Stimulated activated CD4-positive, alpha-beta T cell treated with anti-CD3 and anti-CD28 coated beads, Interleukin-15, amount 100 ng/mL, for 1 hour (primary cell): ENCODE data around the gene CCND1.

Experiments used
- DNase-seq, 2 donors: peaks; one replicate each; pipeline ENCODE4 v3.0.0-alpha.2; 2020; ENCODE audit warnings: low read depth in 1 of 2, low spot score in 1 of 2

CCND1 gene

DNA sequence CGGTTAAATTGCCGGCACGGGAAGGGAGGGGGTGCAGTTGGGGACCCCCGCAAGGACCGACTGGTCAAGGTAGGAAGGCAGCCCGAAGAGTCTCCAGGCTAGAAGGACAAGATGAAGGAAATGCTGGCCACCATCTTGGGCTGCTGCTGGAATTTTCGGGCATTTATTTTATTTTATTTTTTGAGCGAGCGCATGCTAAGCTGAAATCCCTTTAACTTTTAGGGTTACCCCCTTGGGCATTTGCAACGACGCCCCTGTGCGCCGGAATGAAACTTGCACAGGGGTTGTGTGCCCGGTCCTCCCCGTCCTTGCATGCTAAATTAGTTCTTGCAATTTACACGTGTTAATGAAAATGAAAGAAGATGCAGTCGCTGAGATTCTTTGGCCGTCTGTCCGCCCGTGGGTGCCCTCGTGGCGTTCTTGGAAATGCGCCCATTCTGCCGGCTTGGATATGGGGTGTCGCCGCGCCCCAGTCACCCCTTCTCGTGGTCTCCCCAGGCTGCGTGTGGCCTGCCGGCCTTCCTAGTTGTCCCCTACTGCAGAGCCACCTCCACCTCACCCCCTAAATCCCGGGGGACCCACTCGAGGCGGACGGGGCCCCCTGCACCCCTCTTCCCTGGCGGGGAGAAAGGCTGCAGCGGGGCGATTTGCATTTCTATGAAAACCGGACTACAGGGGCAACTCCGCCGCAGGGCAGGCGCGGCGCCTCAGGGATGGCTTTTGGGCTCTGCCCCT lies 529 bp upstream of the CCND1 start:
- DNase-seq: no peak

- DNase-seq: no peak
Measured at GRCh38 chr11:69641681-69642548, 959 bp downstream of the CCND1 start.

DNA sequence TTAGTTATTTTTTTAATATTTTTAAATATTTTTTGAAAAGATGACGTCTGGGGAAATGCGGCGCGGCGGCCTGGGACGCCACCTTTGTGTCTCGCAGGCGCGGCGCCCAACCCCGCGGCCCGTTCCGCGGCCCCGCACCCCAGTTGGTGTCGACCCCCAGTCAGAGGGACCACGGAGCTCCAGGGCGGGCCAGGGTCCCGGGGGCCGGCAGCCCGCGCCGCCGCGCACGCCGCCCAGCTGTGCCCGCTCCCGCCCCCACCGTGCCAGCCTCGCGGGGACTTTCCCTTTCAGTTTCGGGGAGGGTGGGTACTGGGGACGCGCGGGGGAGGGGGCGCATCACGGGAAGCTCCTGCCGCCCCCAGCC lies 1.6 kb downstream of the CCND1 start:
- peak in 1 of 2 donors; percentile 53 for DNase-seq

GRCh38 chr11:69642913-69643632 lies 2.1 kb downstream of the CCND1 start:
- peak; percentile 58 to 79 for DNase-seq

DNA sequence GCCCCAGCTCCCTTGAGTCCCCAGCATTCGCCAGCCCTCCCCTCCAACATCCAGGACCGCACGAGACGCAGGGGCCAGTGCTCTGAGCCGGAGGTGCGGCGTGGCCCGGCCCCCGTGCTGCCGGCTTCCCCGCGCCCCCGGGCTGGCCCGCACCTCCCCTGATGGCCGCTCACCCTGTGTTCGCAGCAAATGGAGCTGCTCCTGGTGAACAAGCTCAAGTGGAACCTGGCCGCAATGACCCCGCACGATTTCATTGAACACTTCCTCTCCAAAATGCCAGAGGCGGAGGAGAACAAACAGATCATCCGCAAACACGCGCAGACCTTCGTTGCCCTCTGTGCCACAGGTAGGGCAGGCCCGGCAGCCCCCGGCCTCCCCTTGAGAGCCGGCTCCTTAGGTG lies 2.7 kb downstream of the CCND1 start:
- no peak for DNase-seq

DNA sequence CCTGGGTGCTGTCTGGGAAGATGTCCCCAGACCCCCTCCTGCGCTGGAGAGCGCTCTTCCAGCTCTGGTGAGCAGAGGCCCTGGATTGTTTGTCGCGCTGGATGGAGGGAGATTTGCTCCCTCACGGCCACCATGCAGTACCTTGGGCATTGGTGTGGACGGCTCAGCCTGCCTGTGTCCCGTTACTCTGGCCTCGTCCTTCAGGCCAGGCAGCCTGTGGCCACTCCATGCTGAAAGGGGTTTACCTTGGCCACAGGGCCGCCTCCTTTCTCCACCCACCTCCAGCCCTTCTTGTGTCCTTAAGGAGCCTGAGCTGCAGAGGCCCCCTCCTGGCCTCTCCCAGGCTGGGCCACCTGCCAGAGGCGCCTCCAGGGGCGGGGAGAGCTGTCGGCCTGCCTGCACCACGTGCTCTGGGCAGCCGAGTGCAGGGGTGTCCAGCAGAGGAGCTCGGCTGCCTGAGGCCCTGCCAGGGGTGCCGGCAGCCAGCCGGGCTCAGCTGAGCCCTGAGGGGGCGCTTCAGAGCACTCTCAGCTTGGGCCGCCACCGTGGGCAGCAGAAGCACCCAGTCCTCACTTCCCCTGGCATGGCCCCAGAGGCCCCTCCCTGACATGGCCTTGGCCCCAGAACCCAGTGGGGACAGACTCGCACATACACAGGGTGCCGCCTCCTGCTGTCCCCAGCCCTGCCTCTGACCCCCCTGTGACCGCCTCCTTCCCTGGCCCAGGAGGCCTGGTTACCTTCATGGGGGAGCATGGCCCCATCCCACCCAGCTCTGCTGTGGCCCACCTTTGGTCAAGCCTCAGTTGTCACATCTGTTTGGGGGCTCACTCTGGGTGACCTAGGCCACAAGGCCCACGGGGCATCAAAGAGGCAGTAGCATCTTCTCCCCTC lies 3.4 kb downstream of the CCND1 start:
- no peak for DNase-seq

DNA sequence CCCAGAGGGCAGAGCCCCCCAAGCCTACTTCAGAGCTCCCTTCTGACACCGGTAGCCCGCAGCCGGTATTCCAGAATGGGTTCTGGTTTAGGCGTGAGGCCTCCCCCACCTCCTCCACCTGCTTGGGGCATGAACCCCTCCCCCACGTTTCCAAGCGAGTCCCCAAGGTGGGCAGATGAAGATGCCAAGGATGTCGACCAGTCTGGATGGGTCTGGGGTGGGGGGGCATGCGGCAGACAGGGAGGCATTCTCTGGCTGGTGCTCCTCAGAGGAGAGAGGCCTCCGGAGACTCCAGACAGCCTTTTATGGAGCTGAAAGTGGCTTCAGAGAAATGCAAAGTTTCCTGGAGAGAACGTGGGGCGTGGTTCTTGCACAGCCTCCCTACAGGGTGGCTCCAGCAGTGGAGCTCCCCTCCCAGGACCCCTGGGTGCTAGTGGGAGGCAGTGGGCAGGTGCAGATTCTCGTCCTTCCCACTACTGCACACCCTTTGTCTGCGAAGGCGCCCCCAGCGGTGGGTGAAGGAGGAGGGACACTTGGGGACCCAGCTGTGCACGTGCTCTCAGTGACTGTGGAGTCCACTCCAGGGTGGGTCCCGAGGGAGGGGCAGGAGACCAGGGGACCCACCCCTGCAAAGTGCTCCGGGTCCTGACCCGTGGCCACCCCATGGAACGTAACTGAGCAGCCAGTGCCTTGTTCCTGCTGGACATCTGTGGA lies 4.2 kb downstream of the CCND1 start:
- DNase-seq: no peak

DNA sequence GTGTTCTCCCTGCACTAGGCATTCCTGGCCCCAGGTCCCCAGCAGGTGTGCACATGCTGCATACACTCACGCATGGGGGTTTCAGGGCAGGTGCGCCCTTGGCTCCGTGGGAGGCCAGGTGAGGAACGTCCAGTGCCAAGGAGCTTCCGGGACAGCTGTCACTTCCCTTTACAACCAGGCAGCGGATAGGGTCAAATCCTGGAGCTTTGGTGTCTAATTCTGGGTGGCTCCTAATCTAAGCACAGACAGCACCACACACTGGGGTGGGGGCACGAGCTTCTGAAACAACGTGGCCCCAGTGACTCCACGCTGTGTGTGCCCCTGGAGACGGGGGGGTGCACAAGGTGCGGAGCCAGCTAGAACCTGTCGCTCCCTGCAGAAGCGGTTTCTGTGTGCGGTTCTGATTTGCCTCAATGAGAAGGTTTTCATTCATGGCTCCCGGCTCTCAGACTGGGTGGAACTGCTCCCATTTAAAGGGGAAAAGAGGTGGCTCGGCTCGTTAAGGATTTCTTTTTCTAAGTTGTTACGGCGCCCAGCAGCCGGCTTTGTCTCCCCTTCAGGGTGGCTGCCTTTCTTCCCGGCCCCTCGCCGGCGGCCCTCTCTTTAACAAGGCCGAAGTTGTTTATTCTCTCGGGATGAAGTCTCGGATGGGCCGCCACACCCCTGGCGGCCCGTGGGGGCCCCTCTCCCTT lies 5.0 kb downstream of the CCND1 start:
- no peak for DNase-seq

DNA sequence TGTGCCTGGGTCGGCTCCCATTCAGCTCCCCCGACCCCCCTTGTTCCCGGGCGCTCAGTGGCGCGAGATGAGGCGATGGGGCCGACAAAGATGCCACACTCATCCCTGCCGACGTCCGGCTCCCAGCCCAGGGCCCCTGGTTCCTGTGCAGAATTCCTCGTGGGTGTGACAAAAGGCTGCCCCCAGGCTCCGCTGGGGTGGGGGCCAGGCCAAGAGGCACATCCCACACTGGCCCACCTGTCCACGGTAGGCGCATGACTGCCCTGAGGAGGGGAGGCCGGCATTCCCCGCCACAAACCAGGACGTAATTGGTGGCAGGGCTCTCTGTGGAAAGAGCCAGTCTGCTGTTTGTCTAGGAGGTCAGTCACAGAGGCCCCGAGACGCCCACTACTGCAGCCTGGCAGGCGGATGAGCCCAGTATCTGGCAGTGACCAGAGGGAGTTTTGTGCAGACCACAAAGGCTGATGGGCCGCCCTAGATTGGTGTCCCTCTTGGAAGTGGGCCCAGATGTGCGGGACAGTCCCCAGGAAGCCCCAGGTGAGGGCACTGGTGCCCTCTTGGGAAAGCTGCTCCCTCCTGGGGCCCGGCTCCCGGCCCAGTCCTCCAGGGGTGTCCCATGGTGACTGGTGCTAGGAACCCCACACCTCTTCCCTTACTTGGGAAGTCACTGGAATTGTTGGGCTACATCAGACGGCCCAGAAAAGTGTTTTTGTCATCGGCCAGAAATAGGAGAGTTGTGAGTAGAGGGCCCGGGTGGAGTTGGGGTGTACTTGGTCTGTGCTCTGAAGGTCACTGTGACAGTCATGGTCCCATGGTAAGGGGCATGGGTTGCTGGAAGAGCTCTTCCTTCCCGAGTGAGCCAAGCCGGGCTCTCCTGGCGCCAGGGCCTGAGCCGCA lies 5.8 kb downstream of the CCND1 start:
- no peak for DNase-seq

DNA sequence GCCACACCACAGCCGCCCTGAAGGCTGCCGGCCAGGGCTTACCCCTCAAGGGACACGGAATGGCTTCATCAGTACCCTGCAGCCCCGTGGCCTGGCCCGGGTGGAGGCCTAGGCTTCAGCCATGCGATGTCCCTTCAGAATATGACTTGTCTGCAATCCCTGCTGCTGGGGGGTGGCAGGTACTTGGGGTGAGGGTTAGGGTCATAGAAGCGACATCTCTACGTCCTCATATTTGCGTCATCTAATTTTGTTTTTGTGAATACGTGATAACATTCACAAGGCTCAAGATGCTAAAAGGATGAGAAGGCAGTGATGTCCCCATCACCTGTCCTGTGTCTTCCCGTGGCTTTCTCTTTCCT lies 6.4 kb downstream of the CCND1 start:
- DNase-seq: no peak

DNA sequence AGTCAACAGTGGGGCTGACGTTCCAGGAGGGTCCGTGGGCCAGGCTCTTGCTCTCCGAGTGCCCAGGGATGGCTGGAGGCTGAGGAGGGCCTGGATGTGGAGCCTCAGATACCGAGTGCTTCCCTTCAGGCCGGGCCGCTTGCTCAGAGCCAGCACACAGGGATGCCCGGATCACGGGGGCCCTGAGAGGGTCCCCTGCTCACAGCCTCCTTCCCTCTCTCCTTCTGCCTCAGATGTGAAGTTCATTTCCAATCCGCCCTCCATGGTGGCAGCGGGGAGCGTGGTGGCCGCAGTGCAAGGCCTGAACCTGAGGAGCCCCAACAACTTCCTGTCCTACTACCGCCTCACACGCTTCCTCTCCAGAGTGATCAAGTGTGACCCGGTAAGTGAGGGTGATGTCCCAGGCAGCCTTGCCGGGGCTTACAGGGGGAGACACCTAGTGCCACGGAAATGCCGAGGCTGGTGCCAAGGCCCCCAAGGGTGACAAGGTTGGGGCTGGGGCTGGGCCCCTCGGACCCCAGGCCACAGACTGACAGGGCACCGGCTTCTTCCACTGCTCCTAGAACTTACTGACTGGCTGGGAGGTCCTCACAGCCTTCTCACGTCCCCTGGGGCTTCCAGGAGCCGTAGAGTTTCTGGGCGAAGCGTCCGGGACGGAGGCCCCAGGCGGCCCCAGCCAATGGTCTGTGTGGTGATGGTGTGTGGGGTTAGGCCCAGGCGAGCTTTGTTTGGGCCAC lies 7.0 kb downstream of the CCND1 start:
- DNase-seq: no peak

DNA sequence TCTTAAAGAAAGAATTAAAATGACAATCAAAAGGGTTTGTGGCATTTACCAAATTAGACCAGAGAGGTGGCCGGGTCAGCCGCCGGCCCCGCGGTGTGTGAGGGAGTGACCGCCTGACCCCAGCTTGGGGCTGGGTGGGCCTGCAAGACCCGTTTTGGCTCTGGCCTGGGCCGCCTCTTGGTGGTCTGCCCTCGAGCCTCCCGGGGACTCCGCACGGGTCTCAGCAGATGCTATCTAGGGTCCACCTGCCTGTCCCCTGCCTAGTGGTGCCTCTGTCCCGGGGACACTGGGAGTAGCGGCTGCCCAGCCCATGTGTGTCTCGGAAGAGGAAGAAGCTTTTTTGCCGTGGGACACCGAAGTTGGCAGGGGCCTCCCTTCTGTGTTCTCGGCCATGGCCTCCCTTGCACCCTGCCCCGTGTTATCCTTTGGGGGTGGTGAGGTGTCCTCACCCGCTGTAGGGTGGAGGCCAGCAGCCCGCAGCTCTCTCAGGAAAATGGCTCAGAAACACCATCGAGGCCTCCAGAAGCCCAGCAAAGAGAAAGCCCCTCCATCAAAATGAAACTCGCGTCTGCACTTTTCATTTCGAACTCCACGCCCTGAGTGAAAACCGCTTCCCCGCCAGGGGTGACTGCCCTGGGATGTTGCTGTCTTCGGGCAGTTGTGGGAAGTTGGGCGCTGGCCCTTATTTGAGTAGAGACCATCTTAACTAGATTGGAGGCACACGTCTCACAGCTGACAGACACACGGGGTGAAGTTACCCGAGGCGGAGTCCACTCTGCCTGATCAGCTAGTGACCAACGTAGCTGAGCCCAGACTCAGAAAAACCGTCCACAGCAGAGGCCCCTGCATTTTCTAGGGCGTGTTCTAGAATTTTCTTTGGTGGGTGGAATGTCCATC lies 8.0 kb downstream of the CCND1 start:
- DNase-seq: no peak

DNA sequence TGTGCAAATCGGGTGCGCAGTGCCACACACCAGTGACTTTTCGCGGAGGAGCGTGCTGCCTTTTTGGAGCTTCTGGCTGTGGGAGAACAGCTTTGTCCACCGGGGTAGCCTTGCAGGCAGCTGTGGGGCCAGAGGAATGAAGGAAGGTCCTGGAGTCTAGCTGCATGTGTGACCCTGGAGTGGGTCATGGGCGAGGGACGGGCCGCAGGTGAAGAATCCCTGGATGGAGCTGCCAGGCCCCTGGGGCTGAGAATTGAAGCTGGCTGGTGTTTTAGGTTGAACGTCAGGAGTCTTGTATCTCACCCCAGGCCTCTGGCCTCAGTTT lies 8.6 kb downstream of the CCND1 start:
- DNase-seq: no peak

DNA sequence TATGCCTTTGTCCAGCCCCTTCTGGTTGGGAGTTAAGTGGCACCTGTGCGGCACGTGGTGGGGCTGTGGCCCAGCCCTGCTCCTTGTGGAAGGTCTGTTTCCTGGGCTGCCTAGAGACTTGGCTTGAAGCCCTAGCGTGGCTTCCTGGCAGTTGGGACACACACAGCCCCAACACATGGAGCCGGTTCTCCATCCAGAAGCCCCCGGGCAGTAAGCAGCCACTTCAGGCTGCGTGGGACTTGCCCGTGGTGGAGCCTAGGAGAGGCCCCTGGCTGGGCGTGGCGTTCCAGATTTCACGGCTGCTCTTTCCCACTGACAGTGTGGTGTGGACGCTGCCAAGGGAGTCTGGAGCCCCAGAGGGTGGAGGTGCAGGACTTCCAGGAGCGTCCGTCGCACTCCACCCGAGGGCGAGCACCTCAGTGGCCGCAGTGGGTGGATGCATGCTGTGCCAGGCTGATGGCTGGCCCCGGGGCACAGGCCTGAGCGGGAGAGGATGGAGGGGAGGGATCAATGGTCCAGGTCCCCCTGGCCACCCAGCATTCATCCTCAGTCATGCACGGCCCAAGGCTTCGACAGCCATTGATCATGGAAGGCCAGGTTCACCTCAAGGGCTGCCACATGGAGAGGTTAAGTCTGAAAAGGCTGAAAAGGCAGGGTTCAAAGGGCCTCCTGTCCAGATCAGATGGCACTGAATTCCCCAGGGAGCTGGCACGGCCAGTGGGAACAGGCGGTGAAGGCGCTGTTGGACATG lies 9.3 kb downstream of the CCND1 start:
- DNase-seq: no peak

- DNase-seq: no peak
Measured at GRCh38 chr11:69650832-69651344, 9.9 kb downstream of the CCND1 start.
